ENCODE measurements around the gene TBXT.

Gene TBXT

DNA sequence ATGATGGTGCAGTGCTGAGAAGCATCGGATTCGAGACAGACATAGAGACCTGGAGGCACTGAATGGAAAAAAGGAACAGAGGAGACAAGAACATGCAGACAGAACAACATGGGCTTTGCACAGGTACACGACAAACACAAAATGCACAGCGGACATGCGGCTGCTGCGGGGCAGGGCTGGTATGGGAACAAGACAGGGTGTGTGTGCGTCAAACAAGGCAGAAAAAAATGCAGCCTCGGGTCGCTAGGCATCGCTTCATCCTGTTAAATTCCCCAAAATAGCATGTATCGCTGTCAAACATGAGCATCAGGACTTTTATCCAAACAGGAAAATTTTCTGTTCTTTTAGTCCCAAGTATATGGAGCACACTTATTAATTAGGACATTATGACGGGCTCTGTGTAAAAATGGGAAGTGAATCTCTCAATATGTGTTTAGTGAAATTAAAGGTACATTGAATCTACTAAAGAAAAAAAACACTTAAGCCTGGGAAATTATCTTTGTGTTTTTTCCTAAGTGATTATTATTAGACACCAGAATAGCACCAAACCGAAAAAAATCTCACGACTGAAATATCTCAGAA lies 36.1 kb upstream of the TBXT start:
- no peak overlapping the region for H3K4me3 ChIP-seq (replicated peaks in 1 of 2; ENCODE audit: low read depth in 2 of 2, low read length in 2 of 2)
- DNase-seq (ENCODE audit: low read depth in 2 of 2) = no peak
- TF ChIP-seq, protein P1, sequence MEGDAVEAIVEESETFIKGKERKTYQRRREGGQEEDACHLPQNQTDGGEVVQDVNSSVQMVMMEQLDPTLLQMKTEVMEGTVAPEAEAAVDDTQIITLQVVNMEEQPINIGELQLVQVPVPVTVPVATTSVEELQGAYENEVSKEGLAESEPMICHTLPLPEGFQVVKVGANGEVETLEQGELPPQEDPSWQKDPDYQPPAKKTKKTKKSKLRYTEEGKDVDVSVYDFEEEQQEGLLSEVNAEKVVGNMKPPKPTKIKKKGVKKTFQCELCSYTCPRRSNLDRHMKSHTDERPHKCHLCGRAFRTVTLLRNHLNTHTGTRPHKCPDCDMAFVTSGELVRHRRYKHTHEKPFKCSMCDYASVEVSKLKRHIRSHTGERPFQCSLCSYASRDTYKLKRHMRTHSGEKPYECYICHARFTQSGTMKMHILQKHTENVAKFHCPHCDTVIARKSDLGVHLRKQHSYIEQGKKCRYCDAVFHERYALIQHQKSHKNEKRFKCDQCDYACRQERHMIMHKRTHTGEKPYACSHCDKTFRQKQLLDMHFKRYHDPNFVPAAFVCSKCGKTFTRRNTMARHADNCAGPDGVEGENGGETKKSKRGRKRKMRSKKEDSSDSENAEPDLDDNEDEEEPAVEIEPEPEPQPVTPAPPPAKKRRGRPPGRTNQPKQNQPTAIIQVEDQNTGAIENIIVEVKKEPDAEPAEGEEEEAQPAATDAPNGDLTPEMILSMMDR (IDR thresholded peaks at IDR 0.05; ENCODE audit: low read depth, low read length) = no peak

DNA sequence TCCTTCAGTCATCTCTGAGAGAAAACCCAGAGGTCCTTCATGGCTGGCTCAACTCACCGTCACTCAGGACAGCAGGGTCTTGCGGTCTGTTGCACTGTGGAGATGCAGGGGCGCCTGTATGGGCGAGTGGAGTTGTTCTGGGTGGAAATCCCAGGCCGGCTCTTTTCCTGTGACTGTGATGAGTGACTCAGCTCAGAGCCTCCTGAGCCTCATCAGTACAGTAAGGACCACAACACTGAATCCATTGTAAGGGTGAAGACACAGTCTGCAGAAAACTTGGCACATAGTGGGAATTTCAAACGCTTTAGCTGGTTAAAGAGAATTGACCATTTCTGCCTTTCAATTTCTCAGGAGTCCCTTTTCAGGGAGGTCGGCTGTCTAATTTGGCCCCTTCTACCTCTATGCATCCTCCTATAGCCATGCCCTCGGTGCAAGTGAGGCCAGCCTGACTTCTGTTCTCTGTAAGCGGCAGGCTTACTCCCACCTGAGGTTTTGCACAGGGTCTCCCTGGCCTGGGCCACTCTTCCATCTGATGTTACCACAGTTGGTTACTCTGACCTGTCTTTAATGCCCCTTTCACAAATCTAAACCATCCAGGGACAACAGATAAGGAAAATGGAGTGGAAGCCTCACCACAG lies 35.5 kb upstream of the TBXT start:
- H3K4me3 ChIP-seq (replicated peaks in 1 of 2; ENCODE audit: low read depth in 2 of 2, low read length in 2 of 2) = no peak overlapping the region
- no peak for DNase-seq (ENCODE audit: low read depth in 2 of 2)
- TF ChIP-seq, protein P1 (IDR thresholded peaks at IDR 0.05; ENCODE audit: low read depth, low read length) = no peak

GRCh38 chr6:166202321-166202733 lies 34.7 kb upstream of the TBXT start:
- DNase-seq (ENCODE audit: low read depth in 2 of 2) = no peak
- TF ChIP-seq, protein P1 (IDR thresholded peaks at IDR 0.05; ENCODE audit: low read depth, low read length) = no peak
- H3K4me3 ChIP-seq (replicated peaks in 1 of 2; ENCODE audit: low read depth in 2 of 2, low read length in 2 of 2) = no peak overlapping the region

DNA sequence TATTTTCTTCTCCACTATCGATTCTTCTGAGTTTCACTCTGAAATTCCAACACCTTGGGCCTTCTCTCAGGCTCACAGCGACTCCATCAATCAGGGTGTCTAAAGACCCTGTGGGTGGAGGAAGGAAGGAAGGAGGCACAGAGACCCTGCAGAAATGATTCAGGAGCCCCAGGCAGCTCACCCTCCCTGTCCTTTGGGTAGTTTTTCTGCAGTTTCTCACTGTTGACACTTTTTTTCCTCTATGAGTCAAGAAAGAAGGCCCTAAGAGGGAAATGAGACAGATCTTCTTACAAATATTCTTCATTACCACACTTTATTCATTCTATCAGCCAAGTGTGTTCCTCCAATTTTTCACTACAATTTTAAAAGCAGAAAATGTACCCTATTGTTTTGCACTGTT lies 34.2 kb upstream of the TBXT start:
- no peak overlapping the region for H3K4me3 ChIP-seq (replicated peaks in 1 of 2; ENCODE audit: low read depth in 2 of 2, low read length in 2 of 2)
- no peak for DNase-seq (ENCODE audit: low read depth in 2 of 2)
- TF ChIP-seq, protein P1 (IDR thresholded peaks at IDR 0.05; ENCODE audit: low read depth, low read length) = no peak

DNA sequence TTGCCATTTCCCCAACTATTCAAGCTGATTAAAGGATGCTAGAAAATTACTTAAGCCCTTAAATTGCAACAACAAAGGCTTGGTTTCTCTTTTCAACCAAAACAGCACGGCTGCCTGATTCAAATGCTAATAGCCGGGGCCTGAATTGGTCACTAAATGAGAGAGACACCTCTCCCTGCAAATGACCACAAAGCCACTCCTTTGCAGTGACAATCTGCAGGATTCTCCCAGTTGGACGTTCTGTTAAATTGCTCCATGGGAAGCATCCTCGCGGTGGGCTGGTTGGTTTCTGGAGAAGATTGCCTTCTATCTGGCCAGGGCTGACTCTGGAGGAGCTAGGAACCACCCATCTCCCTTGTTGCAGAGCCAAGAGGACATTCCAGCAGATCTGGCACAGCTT lies 29.7 kb upstream of the TBXT start:
- TF ChIP-seq, protein P1 (IDR thresholded peaks at IDR 0.05; ENCODE audit: low read depth, low read length) = no peak
- DNase-seq (ENCODE audit: low read depth in 2 of 2) = no peak
- no peak overlapping the region for H3K4me3 ChIP-seq (replicated peaks in 1 of 2; ENCODE audit: low read depth in 2 of 2, low read length in 2 of 2)

DNA sequence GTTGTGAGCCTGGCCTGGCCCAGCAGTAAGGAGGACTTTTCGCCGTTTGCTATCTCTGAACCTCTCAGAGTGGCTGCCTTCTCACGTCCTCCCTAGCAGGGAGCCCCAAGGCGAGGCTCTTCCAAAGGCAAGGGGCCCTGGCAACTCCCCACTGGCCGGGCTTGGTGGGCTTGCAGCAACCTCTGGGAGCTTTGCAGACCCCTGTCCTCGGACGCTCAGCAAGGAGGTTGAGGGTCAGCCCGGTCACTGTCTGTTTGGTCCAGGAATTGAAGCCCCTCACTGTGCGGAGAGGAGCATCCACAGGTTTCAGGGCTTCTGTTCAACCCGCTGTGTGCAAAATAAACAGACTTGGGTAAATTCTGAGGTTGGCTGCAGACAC lies 28.2 kb upstream of the TBXT start:
- no peak overlapping the region for H3K4me3 ChIP-seq (replicated peaks in 1 of 2; ENCODE audit: low read depth in 2 of 2, low read length in 2 of 2)
- TF ChIP-seq, protein P1 (IDR thresholded peaks at IDR 0.05; ENCODE audit: low read depth, low read length) = no peak
- DNase-seq (ENCODE audit: low read depth in 2 of 2) = no peak
